ENCODE data around the gene TOR1AIP2.

Gene TOR1AIP2

DNA sequence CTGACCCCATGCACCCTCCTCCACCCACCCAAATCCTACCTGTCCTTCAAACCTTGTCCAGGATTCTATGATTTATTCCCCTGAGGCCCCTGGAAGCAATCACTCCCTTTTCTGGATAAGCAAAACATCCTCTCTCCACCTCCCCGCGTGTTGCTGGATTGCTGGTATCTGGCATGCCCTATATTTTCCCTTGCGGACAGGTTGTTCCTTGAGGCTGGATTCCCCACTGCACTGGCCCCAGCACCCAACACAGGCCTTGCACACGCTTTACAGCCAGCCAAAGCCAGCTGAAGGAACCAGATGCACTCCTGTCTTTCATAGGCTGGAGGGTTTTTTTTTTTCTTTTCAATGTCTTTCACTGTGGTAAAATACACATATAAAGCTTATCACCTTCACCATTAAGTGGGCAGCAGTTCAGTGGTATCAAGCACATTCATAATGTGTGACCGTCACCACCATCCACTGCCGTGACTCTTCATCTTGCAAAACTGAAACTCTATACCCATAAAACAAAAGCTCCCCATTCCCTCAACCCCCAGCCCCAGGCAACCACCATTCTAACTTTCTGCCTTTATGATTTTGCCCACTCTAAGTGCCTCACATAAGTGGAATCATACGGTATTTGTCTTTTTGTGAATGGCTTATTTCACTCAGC lies 50.9 kb downstream of the TOR1AIP2 start:
- Histone ChIP-seq H3K79me2 (ENCODE audit: insufficient read depth, low read length) (no peaks in the 10 kb centered on the region), H3K9ac (ENCODE audit: low read length) (no peak overlapping the region), H3K27me3 (ENCODE audit: insufficient read depth, low read length) (no peaks in the 10 kb centered on the region), H3K4me3 (ENCODE audit: low read depth, low read length, poor library complexity, severe bottlenecking) (no peak overlapping the region), H4K20me1 (ENCODE audit: insufficient read depth, low read length) (no peaks in the 10 kb centered on the region), H3K4me1 (ENCODE audit: insufficient read depth, low read length, severe bottlenecking) (peaks cover 2% of the 10 kb centered on the region), H3K9me3 (ENCODE audit: low read length) (no peaks in the 10 kb centered on the region), H2AFZ (ENCODE audit: low read length) (no peak overlapping the region), H3K27ac (ENCODE audit: low read depth, low read length, poor library complexity, severe bottlenecking) (no peak overlapping the region), H3F3A (ENCODE audit: insufficient read depth, low read length) (no peaks in the 10 kb centered on the region), H3K9me2 (ENCODE audit: low read depth, low read length) (no peaks in the 10 kb centered on the region), H3K4me2 (ENCODE audit: low read length) (no peak overlapping the region), H3K36me3 (ENCODE audit: insufficient read depth, low read length) (no peaks in the 10 kb centered on the region)
- TF ChIP-seq CTCF (IDR thresholded peaks at IDR 0.05; ENCODE audit: low read length) (no peak), EZH2 (IDR thresholded peaks at IDR 0.05; ENCODE audit: borderline replicate concordance, low read length) (no peak)

DNA sequence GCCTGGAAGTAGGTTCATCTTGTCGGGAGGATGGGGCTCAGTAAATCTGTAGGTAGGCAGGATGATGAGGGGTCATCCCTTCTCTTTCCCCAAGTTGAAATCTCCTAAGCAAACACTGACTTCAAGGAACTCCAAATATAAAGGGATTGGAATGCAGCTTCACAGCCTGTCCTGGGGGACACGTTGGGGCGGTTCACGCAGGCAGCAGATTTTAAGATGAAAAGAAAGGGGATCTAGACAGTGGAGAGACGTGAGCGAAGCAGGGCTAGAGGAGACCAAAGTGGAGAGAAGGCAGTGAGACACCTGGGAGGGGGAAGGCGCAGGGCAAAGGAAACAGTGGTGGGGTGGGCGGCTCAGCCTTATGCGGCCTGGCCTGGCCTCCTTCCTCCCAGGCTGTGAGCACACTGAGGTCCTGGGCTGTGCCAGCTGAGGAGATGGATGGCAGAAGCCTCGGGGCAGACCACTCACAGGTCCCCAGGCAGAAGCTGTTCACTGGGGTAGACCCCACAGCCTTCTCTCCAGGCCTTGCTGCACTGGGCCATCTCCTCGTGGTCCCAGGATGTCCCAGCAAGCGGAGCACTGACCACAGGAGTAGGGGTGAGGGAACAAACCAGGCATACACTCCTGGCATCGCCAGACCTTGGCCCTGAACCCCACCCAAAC lies 51.7 kb downstream of the TOR1AIP2 start:
- Histone ChIP-seq H3K27ac (ENCODE audit: low read depth, low read length, poor library complexity, severe bottlenecking) (no peak overlapping the region), H3K9ac (ENCODE audit: low read length) (no peak overlapping the region), H3K4me2 (ENCODE audit: low read length) (no peak overlapping the region), H3K27me3 (ENCODE audit: insufficient read depth, low read length) (no peaks in the 10 kb centered on the region; the same call in 1 of the 2 replicates), H3K9me3 (ENCODE audit: low read length) (no peaks in the 10 kb centered on the region), H3K4me3 (ENCODE audit: low read depth, low read length, poor library complexity, severe bottlenecking) (no peak overlapping the region), H2AFZ (ENCODE audit: low read length) (no peak overlapping the region), H4K20me1 (ENCODE audit: insufficient read depth, low read length) (no peaks in the 10 kb centered on the region), H3K4me1 (ENCODE audit: insufficient read depth, low read length, severe bottlenecking) (no peaks in the 10 kb centered on the region), H3K79me2 (ENCODE audit: insufficient read depth, low read length) (no peaks in the 10 kb centered on the region), H3F3A (ENCODE audit: insufficient read depth, low read length) (no peaks in the 10 kb centered on the region), H3K36me3 (ENCODE audit: insufficient read depth, low read length) (no peaks in the 10 kb centered on the region), H3K9me2 (ENCODE audit: low read depth, low read length) (no peaks in the 10 kb centered on the region)
- TF ChIP-seq CTCF (IDR thresholded peaks at IDR 0.05; ENCODE audit: low read length) (no peak), EZH2 (IDR thresholded peaks at IDR 0.05; ENCODE audit: borderline replicate concordance, low read length) (no peak)

- H3K4me2 ChIP-seq (ENCODE audit: low read length), result no peak overlapping the region
- no peaks in the 10 kb centered on the region for H3K79me2 ChIP-seq (ENCODE audit: insufficient read depth, low read length)
- TF ChIP-seq CTCF (IDR thresholded peaks at IDR 0.05; ENCODE audit: low read length) (no peak), EZH2 (IDR thresholded peaks at IDR 0.05; ENCODE audit: borderline replicate concordance, low read length) (no peak)
- H3K9ac ChIP-seq (ENCODE audit: low read length), result no peak overlapping the region
- no peaks in the 10 kb centered on the region for H4K20me1 ChIP-seq (ENCODE audit: insufficient read depth, low read length)
- H3K36me3 ChIP-seq (ENCODE audit: insufficient read depth, low read length), result no peaks in the 10 kb centered on the region
- H3K4me1 ChIP-seq (ENCODE audit: insufficient read depth, low read length, severe bottlenecking), result no peaks in the 10 kb centered on the region
- no peak overlapping the region for H3K4me3 ChIP-seq (ENCODE audit: low read depth, low read length, poor library complexity, severe bottlenecking)
- H2AFZ ChIP-seq (ENCODE audit: low read length), result no peak overlapping the region
- no peaks in the 10 kb centered on the region for H3F3A ChIP-seq (ENCODE audit: insufficient read depth, low read length)
- no peaks in the 10 kb centered on the region for H3K9me2 ChIP-seq (ENCODE audit: low read depth, low read length)
- H3K27ac ChIP-seq (ENCODE audit: low read depth, low read length, poor library complexity, severe bottlenecking), result no peak overlapping the region
- H3K27me3 ChIP-seq (ENCODE audit: insufficient read depth, low read length), result no peaks in the 10 kb centered on the region; the same call in 1 of the 2 replicates
- H3K9me3 ChIP-seq (ENCODE audit: low read length), result no peaks in the 10 kb centered on the region
These were observed 52.4 kb downstream of the TOR1AIP2 start for GRCh38 chr1:179825206-179825605.

Measured in OCI-LY1 (cell line).